ENCODE data around the gene PMM2.

Gene PMM2

GRCh38 chr16:8847623-8848022 lies 50.0 kb downstream of the PMM2 start:
- no peak for TF ChIP-seq CTCF (IDR thresholded peaks at IDR 0.05; ENCODE audit: low read depth, low read length)
- no peak overlapping the region for H3K4me3 ChIP-seq (ENCODE audit: low read depth, low read length)

DNA sequence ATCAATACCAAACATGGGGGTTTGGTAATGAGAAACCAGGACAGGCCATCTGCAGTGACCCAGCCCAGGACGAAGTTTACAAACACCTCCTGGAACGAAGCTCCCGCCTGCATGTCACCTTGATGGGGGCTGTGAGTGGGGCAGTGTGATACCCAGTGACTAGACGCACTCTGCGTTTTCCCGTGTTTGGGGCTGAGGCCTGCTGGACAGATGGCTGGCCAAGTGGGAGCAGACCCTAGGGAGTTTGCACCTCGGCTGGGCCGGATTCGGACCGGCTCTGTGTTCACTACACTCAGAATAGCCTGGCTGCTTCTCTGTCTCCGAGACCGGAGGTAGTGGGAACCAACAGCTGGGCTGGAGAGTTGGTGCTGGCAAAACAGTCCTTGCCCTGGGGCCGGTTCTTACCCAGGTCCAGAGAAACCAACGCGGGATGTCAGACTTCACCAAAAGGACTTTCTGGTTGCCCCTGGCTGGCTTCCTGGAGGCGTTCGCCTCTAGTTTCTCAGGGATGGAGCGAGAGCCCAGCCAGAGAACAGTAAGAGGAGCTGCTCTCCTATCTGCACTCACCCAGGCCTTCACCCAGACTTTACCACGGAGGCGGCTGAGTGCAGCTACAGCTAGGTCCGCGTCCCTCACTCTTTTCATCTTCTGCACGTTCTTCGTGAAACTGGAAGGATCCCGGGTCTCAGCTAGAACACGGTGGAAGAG lies 50.7 kb downstream of the PMM2 start:
- TF ChIP-seq CTCF (IDR thresholded peaks at IDR 0.05; ENCODE audit: low read depth, low read length) = no peak
- H3K4me3 ChIP-seq (ENCODE audit: low read depth, low read length) = no peak overlapping the region

GRCh38 chr16:8848939-8849391 lies 51.3 kb downstream of the PMM2 start:
- H3K4me3 ChIP-seq (ENCODE audit: low read depth, low read length) = no peak overlapping the region
- TF ChIP-seq CTCF (IDR thresholded peaks at IDR 0.05; ENCODE audit: low read depth, low read length) = no peak

GRCh38 chr16:8849411-8850011 lies 51.9 kb downstream of the PMM2 start:
- no peak for TF ChIP-seq CTCF (IDR thresholded peaks at IDR 0.05; ENCODE audit: low read depth, low read length)
- H3K4me3 ChIP-seq (ENCODE audit: low read depth, low read length) = no peak overlapping the region

DNA sequence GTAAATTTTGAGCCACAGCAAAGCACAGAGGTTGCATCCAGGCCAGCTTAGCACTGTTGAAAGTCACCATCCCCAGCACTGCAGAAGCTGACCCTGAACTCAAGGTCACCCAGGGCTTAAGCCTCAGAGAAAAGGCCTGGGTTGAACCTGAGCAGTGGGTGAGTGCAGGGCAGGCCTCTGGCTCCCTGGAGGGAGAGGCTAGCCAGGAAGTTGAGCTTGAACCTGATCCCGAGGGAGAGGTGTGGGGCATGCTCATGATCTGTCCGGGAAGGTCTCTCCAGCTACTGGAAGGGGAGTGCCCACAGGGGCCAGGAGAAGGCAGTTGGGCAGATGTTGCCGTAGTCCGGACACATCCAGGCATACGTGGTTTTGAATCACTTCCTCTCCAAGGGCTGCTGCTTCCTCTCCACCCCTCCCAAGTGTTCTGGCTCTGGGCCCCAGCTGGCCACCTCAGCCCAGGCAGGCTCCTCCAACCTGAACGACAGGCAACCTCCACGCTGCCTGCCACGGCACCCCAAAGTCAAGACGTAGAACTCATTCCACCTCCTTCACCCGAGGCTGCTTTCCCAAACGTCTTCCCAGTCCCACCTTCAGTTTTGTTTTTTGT lies 52.7 kb downstream of the PMM2 start:
- TF ChIP-seq CTCF (IDR thresholded peaks at IDR 0.05; ENCODE audit: low read depth, low read length) = no peak
- no peak overlapping the region for H3K4me3 ChIP-seq (ENCODE audit: low read depth, low read length)

DNA sequence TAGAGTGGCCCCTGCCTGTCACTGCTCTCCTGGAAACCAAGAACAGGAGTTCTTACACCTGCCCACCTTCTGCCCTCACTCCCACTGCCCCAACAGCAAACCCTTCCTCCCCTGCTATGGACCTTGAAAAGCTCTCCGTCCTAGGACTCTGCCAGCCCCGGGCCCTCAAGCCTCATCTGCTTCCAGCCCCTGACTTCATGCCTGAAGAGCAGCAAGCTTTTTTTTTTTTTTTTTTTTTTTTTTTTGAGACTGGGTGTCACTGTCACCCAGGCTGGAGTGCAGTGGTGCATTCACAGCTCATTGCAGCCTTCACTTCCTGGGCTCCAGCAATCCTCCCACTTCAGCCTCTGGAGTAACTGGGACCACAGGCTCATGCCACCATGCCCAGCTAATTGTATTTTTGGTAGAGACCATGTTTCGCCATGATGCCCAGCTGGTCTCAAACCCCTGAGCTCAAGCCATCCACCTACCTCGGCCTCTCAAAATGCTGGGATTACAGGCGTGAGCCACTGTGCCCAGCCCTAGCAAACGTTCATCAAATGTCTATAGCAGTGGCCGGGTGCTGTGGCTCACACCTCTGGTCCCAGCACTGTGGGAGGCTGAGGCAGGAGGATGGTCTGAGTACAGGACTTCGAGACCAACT lies 54.2 kb downstream of the PMM2 start:
- no peak for TF ChIP-seq CTCF (IDR thresholded peaks at IDR 0.05; ENCODE audit: low read depth, low read length)
- no peak overlapping the region for H3K4me3 ChIP-seq (ENCODE audit: low read depth, low read length)

DNA sequence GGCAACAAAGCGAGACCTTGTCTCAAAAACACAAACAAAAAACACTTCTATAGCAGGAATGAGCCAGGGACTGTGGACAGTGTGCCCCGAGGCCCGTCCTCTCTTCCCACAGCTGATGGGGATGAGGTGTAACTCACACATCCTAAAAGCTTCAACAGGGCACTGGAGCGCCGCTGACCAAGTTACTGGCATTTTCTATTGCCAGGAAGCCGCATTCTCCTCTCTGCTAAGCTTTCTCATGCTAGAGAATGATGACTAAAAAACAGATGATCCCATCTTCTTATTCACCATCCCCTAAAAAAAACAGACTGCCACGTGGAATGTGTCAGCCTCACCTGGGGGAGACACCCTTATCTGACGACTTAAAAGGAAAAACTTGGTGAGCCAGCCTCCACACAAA lies 54.9 kb downstream of the PMM2 start:
- no peak overlapping the region for H3K4me3 ChIP-seq (ENCODE audit: low read depth, low read length)
- no peak for TF ChIP-seq CTCF (IDR thresholded peaks at IDR 0.05; ENCODE audit: low read depth, low read length)

Measured in WI38 (cell line).